HG02610 (cell line): Measurements from ENCODE around the gene ZNF135.
A peak's percentile ranks its signal among the peaks of the same experiment; 100 is the strongest.

Source experiments
- ATAC-seq: cut with Tn5 transposase; IDR thresholded peaks from one replicate; pipeline ENCODE4 v1.9.1; 2021; ENCODE audit warnings: mild to moderate bottlenecking, moderate library complexity; ENCODE audit not compliant: unreplicated experiment

Gene ZNF135

DNA sequence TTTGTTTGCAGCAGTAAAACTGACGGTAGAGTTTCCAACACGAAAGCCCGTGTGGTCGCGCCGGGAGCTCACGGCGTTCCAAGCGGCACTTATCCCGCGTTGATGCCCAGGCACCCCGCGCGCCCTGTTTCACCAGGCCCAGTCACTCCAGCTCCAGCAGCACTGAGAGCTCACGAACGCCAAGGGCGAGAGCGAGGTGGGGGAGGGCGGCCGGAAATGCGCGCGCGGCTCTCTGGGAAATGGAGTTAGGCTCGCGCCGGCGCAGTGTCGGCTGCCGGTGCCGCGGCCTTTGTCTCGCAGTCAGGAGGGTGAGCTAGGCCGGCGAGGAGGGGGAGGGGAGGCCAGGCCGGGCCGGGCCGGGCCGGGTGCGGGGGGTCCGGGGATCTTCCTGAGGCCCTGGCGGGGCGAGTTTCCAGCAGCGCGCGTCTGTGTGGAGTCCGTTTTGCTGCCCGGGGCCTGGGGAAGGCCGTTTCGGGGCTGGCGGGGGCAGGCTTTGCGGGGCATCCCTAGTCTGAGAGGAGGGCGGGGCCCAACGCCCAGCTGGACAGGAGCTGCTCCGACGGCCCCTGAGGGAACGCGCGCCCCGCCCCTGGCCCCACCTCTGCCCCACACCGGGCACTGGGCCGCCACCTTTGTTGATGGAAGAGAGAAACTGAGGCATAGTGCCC lies at the start of gene ZNF135:
ZNF135 (plus strand) TSS at position 280 of the 668 bp plus-strand sequence. CDS start 721 bp downstream, outside the sequence.
- no peak for ATAC-seq

DNA sequence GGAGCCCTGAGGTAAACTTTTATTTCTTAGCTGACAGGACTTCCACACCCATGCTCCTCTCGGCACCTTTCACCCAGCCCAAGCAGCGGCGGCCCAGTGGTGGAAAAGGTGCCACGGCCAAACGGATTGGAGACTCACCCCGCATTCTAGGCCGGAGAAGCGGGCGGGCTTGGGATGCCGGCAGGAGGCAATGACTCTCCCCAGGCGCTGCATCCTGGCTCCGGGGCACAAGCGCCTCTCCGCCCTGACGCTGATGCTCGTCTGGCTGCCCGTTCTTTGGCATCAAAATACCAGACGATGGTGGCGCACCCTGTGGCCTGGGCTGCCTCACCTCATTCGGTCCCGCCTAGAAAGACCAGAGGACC lies 49.8 kb upstream of the ZNF135 start:
- no peak for ATAC-seq

- peak; percentile 81 for ATAC-seq
These were observed 49.3 kb upstream of the ZNF135 start for GRCh38 chr19:58009666-58010301.

DNA sequence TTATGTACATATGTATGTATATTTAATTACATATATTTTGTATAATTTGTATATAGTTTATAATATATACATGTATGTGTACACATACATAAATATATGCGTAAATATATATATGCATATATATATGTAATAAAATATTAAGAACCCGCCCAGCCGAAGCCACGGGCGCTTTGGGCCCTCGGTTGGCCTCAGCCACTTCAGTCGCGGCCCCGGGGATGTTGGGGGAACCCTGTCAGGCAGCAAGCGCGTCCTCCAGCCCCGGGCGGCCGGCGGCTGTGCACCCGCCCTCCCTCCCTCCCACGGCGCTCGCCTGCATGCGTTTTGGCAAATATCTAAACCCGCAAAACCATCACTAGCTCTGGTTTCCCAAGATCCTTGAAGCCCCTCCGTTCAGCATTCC lies 48.6 kb upstream of the ZNF135 start:
- ATAC-seq = no peak

- ATAC-seq = no peak
These were observed 44.9 kb upstream of the ZNF135 start for GRCh38 chr19:58014141-58014540.

DNA sequence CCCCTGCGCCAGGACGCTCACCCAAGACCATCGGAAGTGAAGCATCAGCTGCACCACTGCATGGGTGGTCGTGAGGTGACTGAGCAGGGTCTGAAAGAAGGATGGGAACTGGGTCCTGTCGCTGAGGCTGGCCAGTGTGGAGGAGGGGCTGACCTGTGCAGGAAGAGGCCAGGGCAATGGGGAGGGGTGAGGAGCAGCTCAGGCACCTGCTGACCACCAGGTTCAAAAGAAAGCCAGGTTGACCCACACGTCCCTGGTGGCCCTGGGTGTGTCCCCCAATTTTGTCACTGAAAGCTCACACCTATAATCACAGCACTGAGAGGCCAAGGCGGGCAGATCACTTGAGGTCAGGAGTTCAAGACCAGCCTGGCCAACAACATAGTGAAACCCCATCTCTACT lies 39.0 kb upstream of the ZNF135 start:
- no peak for ATAC-seq

GRCh38 chr19:58021541-58022282 lies 37.4 kb upstream of the ZNF135 start:
- no peak for ATAC-seq

DNA sequence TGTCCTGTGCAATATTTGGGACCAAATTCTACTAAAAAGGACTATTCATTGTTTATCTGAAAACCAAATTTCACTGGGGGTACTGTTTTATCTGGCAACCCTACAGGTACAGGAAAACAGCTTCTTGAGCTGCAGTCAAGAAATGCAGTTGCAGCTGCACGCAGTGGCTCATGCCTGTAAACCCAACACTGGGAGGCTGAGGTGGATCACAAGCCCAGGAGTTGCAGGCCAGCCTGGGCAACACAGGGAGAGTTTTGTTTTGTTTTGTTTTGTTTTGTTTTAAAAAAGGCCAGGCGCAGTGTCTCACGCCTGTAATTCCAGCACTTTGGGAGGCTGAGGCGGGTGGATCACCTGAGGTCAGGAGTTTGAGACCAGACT lies 36.8 kb upstream of the ZNF135 start:
- ATAC-seq = no peak

GRCh38 chr19:58024661-58025060 lies 34.4 kb upstream of the ZNF135 start:
- ATAC-seq = no peak

- no peak for ATAC-seq
These were observed 25.2 kb upstream of the ZNF135 start, which contains the start of gene ZSCAN1 for GRCh38 chr19:58033741-58034476. ZSCAN1 (plus strand) TSS chr19:58034025; CDS start chr19:58037837, 3,812 bp downstream.

DNA sequence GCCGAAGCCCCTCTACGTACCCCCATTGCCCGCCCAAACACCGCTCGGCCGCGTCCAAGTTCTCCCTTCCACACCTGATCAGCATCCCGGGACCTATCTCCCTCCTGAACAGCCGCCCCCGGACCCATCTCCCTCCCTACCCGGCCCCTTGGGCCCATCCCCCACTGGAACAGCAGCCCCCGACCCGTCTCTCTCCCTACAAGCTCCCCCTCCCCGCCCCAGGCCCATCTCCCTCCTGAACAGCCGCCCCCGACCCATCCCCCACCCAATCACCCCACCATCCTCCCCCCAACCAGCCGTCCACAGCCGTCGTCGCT lies 24.6 kb upstream of the ZNF135 start:
- ATAC-seq = no peak

DNA sequence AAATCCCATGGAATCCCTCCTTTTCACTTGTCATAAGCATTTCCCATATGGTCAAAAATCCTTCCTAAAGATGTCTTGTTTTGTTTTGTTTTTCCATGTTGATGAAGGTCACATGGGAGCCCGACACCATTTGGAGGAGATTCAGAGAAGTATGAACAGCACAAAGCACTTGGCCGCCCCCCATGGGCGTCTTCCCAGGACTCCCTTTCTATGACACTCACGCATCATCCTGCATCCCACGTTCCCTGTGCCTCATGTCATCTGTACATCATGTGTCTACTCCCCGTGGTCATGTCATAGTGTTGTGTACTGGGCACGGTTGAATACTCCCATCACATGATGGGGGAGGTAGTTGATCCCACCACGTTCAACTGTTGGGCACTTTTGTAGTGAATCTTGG lies 23.2 kb upstream of the ZNF135 start:
- ATAC-seq = no peak

GRCh38 chr19:58037927-58038687 lies 21.0 kb upstream of the ZNF135 start:
- ATAC-seq = no peak

DNA sequence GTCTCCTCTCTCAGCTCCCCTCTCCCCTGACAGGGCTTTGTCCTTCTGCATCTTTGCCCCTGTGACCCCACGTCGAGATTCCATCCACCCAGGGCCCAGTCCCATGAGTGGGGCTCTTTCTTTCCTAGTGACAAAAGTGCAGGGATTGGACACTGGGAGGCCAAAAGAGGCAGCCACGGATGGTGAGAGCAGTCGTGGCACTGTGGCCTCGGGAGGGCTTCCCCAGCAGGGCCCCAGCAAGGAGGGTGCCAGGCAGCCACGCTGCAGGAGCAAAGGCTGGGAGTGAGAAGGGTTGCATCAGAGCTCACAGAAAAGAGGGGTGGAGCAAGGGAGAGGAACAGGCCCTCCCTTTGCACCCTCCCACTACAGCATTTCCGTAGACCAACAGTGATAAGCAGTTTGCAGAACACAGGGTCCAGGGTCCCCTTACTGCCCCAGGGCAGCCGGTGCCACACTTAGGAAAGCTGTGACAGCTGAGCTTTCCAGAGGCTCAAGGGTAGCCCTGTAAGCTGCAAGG lies 20.3 kb upstream of the ZNF135 start:
- no peak for ATAC-seq

GRCh38 chr19:58040751-58041525 lies 18.1 kb upstream of the ZNF135 start:
- no peak for ATAC-seq

- ATAC-seq = no peak
These were observed 16.4 kb upstream of the ZNF135 start for GRCh38 chr19:58042495-58043340.

DNA sequence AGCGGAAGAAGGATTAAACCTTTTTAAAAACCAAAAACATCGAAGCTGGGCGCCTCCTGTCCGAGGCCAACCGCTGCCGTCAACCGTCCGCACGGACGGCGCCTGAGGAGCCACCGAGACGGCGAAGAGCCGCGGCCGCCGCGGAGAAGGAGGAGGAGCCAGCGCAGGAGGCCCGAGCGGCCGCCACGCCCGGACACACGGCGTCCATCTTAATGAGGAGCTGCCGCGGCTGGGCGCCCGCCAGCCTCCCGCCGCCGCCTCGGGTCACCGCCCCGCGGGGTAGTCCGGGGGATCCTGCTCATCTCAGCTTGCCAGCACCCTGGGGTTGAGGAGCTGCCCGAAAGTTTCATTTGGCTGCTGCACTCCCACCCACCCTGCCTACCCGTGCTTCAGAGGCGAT lies 14.7 kb upstream of the ZNF135 start:
- no peak for ATAC-seq

DNA sequence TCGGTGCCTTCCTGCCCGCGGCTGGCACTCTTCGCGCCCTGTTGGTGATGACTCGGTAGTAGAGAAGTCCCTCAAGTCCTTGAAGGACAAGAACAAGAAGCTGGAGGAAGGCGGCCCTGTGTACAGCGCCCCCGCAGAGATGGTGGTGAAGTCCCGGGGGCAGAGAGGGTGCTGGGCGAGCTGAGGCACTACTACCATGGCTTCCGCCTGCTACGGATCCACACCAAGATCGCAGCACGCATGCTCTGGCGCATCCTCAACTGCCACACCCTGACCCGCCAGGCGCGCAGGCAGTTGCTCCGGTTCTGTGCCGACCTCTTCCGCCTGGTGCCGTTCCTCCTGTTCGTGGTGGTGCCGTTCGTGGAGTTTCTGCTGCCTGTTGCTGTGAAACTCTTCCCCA lies 14.2 kb upstream of the ZNF135 start:
- no peak for ATAC-seq
